Stimulated activated CD4-positive, alpha-beta T cell treated with anti-CD3 and anti-CD28 coated beads, Interleukin-12 subunit alpha, Interleukin-12 subunit beta, amount 100 ng/mL, for 4 hours (primary cell): ENCODE measurements around the gene P3H1.
"Not testable (repeated sequence)": the region's sequence is repeated elsewhere in the genome, so short reads cannot be mapped to it uniquely, and the experiment has no call there.

ENCODE experiments used
- DNase-seq: peaks from one replicate; pipeline ENCODE4 v3.0.0-alpha.2; 2020

The P3H1 gene

GRCh38 chr1:42766741-42767509, at the start of gene P3H1, which contains the start of gene C1orf50:
Gene P3H1, minus strand, starts transcription at chr1:42767028. Its CDS starts 57 bp downstream, at chr1:42766971.
Gene C1orf50, plus strand, starts transcription at chr1:42767249. Its CDS starts 63 bp downstream, at chr1:42767312.
- peak; percentile 99 for DNase-seq

GRCh38 chr1:42815941-42816584, 49.2 kb upstream of the P3H1 start:
- no peak for DNase-seq

GRCh38 chr1:42814815-42815214, 48.0 kb upstream of the P3H1 start:
- not testable (repeated sequence) for DNase-seq

- no peak for DNase-seq
Measured at GRCh38 chr1:42807056-42807668, 40.3 kb upstream of the P3H1 start.

DNA sequence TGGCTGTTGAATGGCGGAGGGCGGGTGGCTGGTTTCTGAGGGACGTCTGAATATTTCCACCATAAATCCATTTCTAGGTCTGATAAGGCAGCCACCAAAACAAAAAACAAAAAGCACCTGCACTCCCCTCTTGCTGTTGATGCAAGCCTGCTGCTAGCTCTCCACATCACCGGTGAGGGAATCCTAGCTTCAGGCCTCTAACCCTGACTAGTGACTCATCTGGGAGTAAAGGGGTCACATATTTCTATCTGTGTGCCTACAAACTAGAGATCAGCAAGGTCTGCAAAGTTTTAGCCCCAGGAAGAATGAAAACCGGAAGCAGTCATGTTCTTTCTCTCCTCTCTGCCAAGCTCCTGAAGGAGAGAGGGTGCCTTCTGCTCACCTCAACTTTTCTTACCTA, 39.8 kb upstream of the P3H1 start:
- DNase-seq, result no peak

GRCh38 chr1:42806171-42806570, 39.3 kb upstream of the P3H1 start:
- no peak for DNase-seq

GRCh38 chr1:42801832-42802473, 35.1 kb upstream of the P3H1 start:
- DNase-seq, result no peak

- DNase-seq, result no peak
Measured at GRCh38 chr1:42797979-42798378, 31.2 kb upstream of the P3H1 start.

GRCh38 chr1:42797414-42797813, 30.6 kb upstream of the P3H1 start:
- DNase-seq, result no peak

GRCh38 chr1:42793824-42794223, 27.0 kb upstream of the P3H1 start:
- no peak for DNase-seq

GRCh38 chr1:42788021-42788420, 21.2 kb upstream of the P3H1 start:
- DNase-seq, result no peak

DNA sequence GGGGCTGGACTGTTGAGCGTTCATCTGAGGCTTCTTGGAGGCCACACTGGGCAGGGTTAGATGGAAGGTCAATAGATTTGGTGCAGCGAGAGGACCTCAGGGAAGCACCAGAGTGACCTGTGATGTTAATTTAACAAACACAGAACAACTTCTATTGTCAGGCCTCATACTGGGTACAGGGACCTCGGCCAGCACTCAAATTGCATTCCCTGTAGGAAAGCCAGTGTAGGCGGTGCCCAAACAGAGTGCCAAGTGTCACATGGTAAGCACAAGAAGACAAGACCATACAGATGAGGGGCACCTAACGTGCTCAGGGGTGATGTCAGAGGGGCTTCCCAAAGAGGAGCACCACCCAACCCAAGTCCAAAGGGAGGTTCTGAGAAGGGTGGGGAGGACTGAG, 19.3 kb upstream of the P3H1 start:
- DNase-seq, result no peak

- peak; percentile 33 for DNase-seq
Measured at GRCh38 chr1:42784946-42785693, 18.3 kb upstream of the P3H1 start, which contains the start of gene TMEM269. Gene TMEM269, plus strand, starts transcription at chr1:42784991. Its CDS starts 4,903 bp downstream, at chr1:42789894.

- DNase-seq, result no peak
Measured at GRCh38 chr1:42784547-42784945, 17.7 kb upstream of the P3H1 start.

GRCh38 chr1:42783092-42783491, 16.3 kb upstream of the P3H1 start:
- DNase-seq, result no peak

- no peak for DNase-seq
Measured at GRCh38 chr1:42780176-42780575, 13.3 kb upstream of the P3H1 start.

DNA sequence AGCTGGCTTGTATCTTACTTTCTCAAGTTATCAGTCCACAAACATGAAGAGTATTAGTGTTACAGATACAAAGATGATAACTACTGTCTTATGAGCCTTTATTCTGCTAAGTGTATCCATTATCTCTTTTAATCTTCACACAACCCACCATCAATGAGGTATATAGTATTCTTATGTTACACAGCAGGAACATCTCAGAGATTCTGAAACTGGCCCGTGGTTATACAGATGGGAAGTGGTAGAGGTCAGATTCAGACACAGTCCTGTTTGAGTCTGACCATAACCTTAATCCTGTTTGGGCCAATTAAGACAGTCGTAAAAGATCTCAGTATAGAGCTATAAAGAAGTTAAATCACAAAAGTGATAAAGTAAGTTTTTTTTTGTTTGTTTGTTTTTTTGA, 12.9 kb upstream of the P3H1 start:
- DNase-seq, result no peak

GRCh38 chr1:42777852-42778251, 11.0 kb upstream of the P3H1 start:
- no peak for DNase-seq

DNA sequence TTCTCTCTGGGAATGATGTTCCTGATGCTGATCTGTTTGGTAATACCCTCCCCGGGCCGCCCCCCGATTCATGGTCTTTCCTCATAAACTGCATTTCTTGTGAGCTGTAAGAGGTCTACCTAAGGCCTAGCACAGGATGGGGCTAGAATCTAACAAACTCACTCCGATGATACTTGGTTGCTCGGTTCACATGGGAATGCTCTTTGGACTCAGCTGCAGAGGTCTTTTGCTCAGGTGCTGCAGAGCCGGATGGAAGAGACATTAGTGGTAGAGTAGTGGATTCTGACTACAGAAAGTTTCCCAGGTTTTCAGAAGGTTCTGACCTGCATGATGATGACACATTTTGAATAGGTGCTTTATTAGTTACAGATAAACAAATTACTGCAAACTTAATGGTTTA, 9.7 kb upstream of the P3H1 start:
- no peak for DNase-seq

GRCh38 chr1:42774928-42775526, 8.2 kb upstream of the P3H1 start:
- no peak for DNase-seq

- DNase-seq, result no peak
Measured at GRCh38 chr1:42773420-42773819, 6.6 kb upstream of the P3H1 start.

DNA sequence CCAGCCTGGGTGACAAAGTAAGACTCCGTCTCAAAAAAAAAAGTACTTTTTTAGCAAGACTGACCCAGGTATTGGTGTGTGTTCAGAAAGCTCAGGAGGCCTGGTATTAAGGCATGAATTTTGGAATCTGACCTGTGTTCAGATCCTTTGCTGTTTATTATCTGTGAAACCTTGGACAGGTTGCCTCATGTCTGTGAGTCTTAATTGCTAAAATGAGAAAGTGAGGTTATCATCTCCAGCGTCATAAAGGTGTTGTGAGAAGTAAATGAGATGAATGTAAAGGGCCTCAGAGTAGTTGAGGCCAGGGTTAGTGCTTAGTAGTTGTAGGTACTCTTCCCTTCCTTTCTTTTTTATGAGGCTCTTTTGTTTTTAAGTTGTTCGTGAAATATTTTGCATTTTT, 3.0 kb upstream of the P3H1 start:
- no peak for DNase-seq
